ENCODE data around the gene HINT2.

DNA sequence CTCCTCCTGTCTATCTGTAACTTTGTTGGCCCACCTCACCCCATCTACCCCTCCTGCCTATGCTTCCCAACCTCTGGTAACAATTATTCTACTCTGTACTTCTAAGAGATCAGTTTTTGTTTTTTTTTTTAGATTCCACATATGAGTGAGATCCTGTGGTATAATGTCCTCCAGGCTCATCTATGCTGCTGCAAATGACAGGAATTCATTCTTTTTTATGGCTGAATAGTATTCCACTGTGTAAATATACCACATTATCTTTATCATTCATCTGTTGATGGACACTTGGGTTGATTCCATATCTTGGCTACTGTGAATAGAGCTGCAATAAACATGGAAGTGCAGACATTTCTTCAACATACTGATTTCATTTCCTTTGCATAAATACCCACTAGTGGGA is 31.4 kb downstream of the HINT2 start:
- no peak for TF ChIP-seq POLR2A (IDR thresholded peaks at IDR 0.05)
- TF ChIP-seq, protein P1, sequence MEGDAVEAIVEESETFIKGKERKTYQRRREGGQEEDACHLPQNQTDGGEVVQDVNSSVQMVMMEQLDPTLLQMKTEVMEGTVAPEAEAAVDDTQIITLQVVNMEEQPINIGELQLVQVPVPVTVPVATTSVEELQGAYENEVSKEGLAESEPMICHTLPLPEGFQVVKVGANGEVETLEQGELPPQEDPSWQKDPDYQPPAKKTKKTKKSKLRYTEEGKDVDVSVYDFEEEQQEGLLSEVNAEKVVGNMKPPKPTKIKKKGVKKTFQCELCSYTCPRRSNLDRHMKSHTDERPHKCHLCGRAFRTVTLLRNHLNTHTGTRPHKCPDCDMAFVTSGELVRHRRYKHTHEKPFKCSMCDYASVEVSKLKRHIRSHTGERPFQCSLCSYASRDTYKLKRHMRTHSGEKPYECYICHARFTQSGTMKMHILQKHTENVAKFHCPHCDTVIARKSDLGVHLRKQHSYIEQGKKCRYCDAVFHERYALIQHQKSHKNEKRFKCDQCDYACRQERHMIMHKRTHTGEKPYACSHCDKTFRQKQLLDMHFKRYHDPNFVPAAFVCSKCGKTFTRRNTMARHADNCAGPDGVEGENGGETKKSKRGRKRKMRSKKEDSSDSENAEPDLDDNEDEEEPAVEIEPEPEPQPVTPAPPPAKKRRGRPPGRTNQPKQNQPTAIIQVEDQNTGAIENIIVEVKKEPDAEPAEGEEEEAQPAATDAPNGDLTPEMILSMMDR (IDR thresholded peaks at IDR 0.05): no peak
- no peak for TF ChIP-seq EP300 (IDR thresholded peaks at IDR 0.05)
- no peak for TF ChIP-seq POLR2AphosphoS5 (IDR thresholded peaks at IDR 0.05)

Data from gastroesophageal sphincter (tissue), 3 donors.